GM21737 (cell line): ENCODE data around the gene TMEM187.
"Not testable (repeated sequence)": the region's sequence is repeated elsewhere in the genome, so short reads cannot be mapped to it uniquely, and the experiment has no call there.

Experiments used
- ATAC-seq: cut with Tn5 transposase; IDR thresholded peaks from one replicate; pipeline ENCODE4 v1.9.1; 2021; ENCODE audit warnings: mild to moderate bottlenecking, moderate library complexity; ENCODE audit not compliant: unreplicated experiment

The TMEM187 gene

DNA sequence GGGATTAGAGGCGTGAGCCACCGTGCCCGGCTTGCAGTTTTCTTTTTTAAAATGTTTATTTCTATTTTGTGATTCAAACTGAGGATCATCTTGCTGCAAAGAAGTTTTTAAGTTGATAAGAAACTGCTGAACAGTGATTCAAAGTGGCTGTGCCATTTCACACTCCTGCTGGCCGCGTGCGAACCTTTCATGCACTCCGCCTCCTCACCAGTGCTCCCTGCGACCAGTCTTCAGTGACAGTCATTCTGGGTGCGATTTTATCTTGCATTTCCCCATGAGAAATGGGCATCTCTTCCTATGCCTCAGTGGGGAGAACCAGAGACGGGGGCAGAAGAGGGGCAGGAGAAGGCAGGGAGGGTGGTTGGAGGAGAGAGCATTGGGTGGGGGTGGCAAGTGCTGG lies 21.4 kb downstream of the TMEM187 start:
- ATAC-seq = no peak

DNA sequence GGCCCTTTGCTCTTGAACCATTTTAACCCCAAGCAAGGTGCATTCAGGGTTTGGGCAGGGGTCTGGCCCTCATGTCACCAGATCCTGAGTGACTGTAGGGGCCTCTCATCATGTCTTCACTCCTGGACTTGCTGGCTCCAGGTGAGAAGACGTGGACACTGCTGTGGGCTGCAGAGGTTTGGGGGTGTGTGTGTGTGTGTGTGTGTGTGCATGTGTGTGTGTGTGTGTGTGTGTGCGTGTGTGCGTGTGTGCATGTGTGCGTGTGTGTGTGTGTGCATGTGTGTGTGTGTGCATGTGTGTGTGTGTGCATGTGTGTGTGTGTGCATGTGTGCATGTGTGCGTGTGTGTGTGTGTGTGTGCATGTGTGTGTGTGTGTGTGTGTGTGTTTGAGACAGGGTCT lies 21.8 kb downstream of the TMEM187 start:
- ATAC-seq = not testable (repeated sequence)

DNA sequence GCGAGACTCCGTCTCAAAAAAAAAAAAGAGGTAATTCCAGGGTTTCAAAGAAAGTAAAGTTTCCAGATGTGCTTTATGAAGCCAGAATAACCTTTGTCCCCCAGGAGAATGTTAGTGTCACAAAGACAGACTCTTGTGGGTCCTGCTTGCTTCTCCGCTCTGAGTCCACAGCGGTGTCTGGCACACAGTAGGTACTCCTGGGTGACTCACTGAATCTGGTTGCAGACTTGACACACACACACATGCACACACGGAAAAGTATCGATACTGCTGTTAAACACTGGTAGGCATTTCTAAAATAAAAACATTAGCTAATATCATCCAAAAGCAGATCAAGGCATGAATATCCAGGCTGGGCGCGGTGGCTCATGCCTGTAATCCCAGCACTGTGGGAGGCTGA lies 22.9 kb downstream of the TMEM187 start:
- no peak for ATAC-seq

DNA sequence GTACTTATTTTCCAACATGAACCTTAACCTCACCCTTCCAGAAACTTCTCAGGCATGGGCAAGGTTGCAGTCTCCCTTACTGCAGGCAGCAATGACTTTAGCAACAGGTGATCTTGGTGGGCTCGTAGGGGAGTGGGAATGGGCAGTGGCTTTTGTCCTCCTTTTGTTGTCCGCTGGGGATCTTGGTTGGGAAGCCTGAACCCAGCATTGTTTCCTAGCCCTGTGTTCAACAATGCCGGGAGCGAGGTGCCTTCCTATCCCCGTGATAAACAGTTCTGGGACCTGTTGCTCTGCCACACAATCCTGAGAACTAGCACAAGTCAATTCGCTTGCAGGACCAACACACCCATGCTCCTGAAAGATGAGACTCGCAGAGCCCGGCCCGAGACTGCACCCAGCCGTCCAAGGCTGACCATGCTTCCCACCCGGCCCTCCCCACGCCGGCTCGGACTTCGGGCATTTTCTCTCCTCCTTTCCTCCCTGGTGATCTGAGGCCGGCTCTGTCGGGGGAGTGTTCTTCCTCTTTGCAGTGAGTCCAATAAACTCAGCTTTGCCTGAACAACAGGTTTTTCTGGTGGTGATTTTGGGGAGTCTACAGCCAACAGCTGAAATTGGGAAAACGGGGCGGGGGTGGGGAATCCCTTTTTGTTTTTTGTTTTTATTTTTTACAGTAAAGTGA lies 26.9 kb downstream of the TMEM187 start:
- ATAC-seq = no peak

DNA sequence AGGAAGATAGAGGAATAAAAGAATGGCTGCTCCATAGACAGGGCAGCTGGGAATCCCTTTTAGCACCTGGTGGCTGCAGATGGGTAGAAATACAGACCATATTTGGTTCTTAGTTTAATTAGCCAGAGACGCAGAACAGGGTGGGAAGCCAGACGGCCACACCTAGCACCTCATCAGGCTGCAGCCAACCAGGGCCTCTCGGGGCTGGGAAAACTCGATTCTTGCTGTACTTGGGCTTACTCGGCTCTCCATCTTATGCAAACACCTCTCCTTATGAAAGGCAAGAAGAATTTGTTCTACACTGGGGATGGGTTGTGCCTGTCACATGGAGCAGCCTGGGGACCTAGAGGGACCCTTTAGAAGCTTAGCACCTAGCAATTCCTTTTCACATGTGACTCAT lies 27.5 kb downstream of the TMEM187 start:
- ATAC-seq = no peak

DNA sequence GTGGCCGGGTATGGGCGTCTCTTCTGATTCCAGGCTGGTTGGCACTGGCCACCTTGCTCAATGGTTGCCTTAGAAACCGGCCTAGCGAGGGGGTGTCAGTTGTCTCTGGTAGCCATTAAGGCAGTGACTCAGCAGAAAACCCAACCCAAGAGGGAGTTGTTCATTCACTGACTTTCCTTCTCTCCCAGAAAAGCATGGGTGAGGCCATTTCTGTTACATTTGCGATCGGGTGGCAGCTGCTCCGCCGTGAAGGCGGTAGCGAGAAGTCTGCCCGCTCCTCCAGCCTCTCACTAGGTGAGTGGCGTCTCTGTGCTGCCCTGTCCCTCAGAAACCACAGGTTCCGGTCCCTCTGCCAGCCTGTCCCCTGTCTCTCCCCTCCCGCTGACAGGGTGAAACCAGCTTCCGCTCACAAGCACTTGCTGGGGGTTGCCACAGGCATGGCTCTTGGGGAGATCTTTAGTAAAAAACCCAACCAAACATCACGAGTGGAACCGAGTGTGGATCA lies 29.7 kb downstream of the TMEM187 start:
- ATAC-seq = peak; percentile 50

DNA sequence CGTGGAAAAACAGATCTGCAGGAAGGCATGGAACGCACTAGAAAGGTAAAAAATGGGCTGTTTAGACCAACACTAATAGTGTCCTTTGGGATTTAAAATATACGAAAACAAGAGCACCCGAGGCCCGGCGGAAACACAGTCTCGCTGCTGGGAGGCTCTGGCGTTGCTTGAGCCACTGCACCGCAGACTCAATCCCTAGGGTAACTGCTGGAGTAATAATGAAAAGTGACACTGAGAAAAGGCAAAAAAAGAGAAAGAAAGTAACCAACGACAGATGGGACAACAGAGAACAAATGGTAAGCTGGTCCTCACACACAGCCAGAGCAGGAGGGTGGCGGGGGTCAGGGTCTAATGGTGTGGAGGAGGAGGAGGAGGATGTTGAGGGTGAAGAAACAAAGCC lies 31.8 kb downstream of the TMEM187 start:
- ATAC-seq = no peak

DNA sequence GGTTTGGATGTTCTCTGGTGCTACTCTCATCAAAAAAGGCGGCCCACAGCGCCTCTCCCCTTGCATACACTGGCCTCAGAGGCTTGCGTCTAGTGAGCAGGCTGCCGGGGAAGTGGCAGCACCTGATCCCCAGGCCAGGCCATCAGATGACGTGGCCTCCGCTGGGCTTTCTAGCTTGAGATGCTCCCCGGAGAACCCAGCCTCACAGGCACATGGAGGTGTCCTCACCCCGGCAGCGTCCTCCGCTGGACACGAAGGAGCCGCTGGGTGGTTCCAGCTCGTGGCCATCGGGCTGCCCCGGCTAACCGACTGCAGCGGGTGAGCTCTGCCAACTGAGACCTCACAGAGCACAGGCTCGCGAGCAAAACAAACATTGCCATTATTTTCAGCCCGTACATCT lies 34.4 kb downstream of the TMEM187 start:
- no peak for ATAC-seq

DNA sequence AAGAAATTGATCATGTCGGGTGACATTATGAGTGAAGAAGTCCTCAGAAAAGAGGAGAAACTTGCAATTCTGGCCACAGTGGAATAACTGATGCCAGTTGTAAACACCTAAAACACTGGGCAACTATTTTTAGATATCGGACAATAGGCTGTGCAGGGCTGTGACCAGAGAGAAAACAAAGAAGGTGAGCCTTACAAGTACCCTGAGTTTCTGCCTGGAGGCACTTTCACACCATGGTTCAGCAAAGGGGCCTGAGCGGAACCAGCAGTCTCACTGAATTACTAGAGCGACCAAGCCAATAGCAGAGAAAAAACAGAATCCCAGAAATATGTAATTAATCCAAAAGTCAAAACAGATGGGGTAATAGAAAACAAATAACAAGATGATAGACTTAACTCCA lies 36.0 kb downstream of the TMEM187 start:
- ATAC-seq = no peak

DNA sequence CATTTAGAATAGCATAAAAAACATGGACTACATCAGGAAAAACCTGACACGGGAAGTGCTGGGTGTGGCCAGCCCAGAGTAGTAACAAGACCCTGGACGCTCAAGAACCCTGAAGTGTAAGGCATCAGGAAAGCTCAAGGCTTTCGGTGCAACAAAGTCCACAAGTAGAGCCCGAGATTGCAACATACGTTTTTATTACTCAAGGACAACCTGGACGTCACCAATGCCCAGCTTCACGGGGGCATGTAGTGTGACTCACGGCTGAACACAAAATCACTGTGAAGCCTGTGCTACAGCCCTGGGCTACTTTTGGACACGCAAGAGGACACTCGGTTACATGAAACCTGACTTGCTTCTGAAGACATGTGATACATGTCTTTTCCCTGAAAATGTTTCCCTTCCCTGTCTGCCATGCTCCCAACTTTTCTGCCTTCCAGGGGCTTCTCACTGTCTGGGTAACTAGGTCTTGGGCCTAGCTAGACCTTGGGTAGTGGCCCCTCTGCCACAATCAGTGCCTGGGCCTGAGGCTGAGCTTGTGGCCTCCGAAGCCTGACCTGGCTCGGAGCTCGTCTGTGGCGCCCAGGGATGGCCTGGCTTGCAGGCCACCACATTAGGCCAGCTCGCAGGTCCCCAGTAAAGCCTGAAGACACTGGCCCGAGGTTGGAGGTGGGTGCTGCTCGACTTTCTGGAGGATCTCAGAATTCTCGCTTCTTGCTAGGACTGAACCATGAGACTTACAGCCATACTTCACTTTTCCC lies 38.0 kb downstream of the TMEM187 start:
- ATAC-seq = no peak

DNA sequence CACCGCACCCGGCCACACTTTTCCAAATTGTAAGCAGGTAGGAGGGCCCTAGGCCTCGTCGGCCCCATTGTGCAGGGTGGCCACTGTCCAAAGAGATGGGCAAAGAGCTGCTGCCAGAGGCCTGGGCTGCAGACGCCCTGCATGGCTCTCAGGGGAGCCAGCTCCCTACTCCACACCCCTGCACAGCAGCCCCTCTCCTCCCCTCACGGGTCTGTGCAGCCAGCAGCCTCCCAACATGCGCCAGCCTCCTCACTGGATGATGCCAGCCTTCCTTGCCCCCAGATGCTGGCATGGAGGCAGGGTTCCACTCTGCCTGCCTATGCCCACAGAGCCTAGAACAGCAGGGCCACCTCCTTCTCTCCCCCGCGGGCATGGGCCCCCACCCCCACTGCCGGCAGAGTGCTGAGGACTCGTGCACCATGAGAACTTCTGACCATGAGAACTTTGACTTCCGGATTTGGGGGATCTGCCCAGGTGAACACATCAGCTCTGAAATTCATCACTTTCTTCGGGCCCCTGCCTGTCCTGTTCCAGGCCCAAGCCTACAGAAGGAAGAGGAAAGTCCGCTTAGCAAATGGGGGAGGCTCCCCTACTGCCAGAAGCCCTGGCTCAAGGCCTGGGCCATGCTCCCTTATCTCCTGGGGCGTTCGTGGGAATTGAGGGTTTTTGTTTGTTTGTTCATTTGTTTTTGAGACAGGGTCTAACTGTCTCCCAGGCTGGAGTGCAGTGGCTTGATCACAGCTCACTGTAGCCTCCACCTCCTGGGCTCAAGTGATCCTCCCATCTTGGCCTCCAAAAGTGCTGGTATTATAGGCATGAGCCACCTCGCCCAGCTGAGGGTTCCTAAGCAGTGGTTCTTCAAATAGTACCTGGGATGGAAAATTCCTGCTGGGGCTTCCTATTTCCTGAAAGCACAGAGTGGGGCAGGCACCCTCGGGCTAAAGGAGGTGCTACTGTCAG lies 39.1 kb downstream of the TMEM187 start:
- no peak for ATAC-seq

DNA sequence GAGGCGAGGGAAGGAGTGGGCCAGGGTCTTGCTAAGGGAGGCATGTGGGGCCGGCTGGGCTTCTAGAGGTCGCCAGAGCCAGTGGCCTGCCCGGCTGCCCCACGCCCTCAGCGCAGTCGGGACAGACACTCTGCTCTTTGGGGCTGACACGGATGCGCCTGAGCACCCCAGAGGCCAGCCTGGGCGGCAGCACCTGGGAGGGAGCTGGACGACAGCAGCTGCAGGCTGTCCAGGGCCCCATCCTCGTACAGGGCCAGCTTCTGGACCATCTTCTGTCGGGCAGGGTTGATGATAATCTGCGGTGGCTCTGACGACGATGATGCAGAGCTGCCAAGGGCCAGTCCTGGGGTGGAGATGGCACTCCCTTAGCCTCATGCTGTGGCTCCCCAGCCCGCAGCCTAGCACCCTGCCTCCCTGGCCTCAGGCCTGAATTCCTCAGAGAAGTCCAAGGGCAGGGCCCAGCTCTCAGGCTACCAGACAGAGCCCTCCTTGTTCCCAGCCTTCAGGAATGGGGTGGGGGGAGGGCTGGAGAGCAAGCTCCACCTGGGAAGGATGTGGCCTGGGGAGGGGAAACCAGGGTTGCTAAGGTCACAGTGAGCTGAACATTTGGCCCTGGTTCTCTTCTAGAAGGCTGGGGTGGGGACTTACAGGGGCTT lies 39.9 kb downstream of the TMEM187 start:
- ATAC-seq = no peak

DNA sequence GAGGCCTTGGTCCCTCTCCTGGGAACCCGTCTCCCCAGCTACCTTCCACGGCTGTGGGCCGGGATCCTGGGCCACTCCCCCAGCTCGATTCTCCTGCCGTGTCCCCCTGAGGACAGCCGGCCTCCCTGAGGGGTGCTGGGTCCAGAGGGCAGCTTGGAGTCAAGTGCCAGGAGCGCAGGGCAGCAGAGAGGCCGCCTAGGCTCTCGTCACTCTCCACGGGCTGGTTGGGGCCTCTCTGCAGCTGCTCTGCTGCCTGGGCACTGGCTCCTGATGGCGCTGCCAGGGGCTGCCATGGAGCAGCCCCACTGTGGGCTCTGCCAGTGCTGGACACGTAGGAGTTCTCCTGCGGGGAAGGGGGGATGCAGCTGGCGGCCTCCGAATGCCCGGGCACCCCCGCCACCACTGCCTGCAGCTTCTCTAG lies 40.5 kb downstream of the TMEM187 start:
- ATAC-seq = no peak

DNA sequence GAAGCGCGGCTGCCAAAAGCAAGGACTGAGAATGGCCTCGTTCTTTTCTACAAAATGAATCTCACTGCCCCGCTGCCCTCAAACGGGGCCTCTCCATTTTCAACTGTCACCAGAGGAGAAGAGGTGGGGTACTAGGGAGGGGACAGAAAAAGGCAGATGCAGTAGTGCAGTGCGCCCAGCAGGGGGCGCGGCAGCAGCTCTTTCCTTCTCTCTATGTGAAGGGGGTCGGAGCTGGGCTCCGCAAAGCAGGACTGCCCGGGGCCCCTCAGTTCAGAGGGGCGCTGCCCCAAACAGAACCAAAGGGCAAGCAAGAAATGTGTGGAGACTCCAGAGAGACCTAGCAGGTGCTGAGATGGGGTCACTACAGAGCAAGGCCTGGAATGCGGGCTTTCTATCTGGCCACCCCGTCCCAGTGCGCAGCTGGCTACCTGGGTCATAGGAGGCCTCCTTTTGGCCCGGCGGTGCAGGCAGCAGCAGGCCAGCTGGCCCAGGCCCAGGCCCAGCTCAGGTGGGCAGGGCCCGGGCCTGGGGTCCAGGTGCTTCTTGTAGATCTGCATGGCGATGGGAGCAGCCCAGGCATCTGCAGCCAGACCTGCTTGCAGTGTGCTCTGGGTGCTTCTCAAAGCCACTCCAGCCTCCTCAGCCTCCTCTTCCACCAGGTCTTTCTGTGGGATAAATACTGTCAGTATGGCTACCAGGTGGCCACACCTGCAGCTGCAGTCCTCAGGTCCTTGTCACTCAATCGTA lies 41.2 kb downstream of the TMEM187 start:
- ATAC-seq = no peak

DNA sequence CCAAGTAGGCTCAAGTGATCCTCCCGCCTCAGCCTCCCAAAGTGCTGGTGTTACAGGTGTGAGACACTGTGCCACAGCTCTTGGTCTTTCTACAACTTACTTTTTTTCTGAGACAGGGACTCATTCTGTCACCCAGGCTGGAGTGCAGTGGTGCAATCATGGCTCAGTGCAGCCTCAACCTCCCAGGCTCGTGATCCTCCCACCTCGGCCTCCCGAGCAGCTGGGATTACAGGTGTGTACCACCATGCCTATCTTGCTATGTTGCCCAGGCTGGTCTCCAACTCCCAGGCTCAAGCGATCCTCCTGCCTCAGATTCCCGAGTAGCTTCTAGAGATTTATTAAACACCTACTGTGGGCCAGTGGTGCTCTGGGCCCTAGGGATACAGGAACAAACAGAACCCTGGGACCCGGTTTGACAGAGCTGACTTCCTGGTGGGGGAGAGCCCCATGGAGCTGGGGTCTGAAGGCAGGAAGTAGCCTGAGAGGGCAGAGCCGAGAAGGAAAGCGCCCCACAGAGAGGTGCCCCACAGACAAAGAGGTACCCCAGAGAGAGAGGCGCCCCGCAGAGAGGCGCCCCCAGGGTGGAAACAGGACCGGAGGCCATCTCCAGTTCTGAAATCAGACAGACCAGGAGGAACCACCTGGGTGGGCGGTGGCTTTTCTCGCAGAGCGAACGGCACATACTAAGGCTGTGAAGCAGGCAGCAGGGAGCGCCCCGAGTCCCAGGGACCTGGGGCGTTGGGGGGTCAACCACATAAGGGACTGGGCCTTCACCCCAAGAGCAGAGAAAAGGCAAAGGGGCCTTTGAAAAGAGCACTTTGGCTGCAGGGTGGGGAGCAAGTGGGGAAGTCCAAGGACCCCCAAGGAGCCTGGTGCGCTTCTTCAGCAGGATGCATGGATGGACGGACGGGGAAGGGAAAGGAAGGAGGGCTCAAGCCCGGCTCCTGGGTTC lies 42.2 kb downstream of the TMEM187 start:
- ATAC-seq = no peak

DNA sequence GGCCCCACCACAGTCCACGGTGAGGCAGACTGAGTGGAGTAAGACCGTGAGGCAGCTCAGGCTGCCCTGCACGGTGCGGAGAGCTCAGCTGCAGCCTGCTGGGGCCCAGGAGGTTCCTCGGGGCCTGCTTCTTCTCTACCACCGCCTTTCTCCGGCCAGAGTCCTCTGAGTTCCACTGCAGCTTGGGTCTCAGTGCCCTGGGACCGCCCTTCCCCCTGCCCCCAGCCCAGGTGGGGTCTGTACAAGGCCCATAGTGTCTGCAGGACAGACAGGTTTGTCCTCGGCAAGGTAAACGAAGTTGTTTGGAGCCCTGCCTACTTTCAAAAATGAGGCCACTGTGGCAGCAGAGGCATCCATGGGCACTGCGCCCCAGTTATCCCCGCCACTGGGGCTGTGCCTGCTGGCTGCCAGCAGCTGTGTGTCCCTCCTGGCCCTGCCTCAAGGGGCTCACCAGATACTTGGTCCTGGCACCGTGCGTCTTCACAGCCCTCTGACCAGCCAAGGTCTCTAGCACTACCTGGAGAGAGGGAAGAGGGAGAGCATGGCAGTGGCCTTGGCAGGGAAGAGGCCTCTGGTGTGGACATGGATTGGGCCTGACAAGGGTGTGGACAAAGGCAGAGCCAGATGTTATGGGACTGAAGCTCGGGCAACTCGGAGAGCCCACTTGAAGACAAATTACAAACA lies 43.2 kb downstream of the TMEM187 start:
- ATAC-seq = no peak

DNA sequence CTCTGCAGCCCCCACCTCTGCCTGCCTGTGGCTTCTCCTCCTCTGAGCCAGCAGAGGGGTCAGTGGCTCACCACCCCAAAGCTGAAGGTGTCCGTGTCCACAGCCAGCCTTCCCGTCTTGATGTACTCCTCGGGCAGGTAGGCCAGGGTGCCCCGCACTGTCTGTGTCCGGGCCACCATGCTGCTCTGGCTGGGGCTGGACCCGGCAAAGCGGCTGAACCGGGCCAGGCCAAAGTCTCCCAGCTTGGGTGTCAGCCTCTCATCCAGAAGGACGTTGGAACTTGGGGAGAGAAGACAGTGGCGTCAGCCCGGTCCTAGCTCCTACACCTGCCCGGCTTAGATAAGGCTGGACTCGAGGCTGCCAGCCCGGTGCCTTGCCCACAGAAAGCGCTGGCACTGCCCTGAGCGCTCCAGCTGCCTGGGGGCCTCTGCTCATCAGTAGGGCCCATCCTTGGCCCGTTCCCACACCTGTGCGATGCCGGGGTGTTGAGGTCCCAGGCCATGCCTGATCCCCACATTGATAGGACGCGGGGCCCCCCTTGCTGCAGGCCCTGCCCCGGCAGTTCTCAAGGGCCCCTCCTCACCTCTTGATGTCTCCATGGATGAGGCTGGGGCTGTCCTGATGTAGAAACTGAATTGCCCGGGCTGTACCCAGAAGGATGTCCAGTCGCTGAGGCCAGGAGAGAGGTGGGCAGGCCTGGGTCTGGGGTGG lies 44.0 kb downstream of the TMEM187 start:
- no peak for ATAC-seq
